Heart left ventricle (tissue), 16 donors: Measurements from ENCODE around the gene CNTLN. TPM values are rescaled to one million over a fixed set of nuclear protein-coding genes. Genes with fewer than 3 reads are reported as not detected.

ENCODE experiments used
- ATAC-seq, 4 donors: fragments of 200-7000 bp; cut with Tn5 transposase; one replicate each; pipeline ENCODE4 v1.9.1; 2020 to 2022; ENCODE audit warnings: moderate library complexity in 4 of 4, mild to moderate bottlenecking in 3 of 4, moderate number of reproducible peaks in 1 of 4
- DNase-seq, 5 donors: peaks; one replicate each; pipeline ENCODE4 v3.0.0-alpha.2; 2020
- H3K27ac ChIP-seq, 12 donors: fragments of 200-600 bp; sonication (generic) in 4 of 12; one replicate each; pipeline versions ENCODE4 v1.5.0 to v1.8.0; 2016 to 2022; ENCODE audit warnings: mild to moderate bottlenecking in 2 of 12
- H3K27me3 ChIP-seq, 9 donors: fragments of 200-600 bp; sonication (generic) in 2 of 9; one replicate each; pipeline versions ENCODE4 v1.5.1 to v1.8.0; 2016 to 2022; ENCODE audit warnings: mild to moderate bottlenecking in 3 of 9
- H3K36me3 ChIP-seq, 9 donors: fragments of 200-600 bp; sonication (generic) in 2 of 9; one replicate each; pipeline versions ENCODE4 v1.5.0 to v1.8.0; 2018 to 2022; ENCODE audit warnings: mild to moderate bottlenecking in 2 of 9
- H3K4me1 ChIP-seq, 12 donors: fragments of 200-600 bp; sonication (generic) in 4 of 12; one replicate each; pipeline versions ENCODE4 v1.5.0 to v1.8.0; 2016 to 2022; ENCODE audit warnings: mild to moderate bottlenecking in 3 of 12
- H3K4me3 ChIP-seq, 12 donors: fragments of 200-600 bp; sonication (generic) in 4 of 12; one replicate each; pipeline versions ENCODE4 v1.5.0 to v1.8.0; 2017 to 2022; ENCODE audit warnings: mild to moderate bottlenecking in 9 of 12, moderate library complexity in 4 of 12
- H3K9me3 ChIP-seq, 12 donors: fragments of 200-600 bp; sonication (generic) in 4 of 12; one replicate each; pipeline versions ENCODE4 v1.5.0 to v1.8.0; 2016 to 2022; ENCODE audit warnings: mild to moderate bottlenecking in 1 of 12
- CTCF ChIP-seq, 12 donors: fragments of 200-600 bp; sonication (generic) in 4 of 12; IDR thresholded peaks; one replicate each; pipeline versions ENCODE4 v1.5.0 to v1.8.0; 2018 to 2022; ENCODE audit warnings: antibody characterized with exemption in 12 of 12, mild to moderate bottlenecking in 5 of 12
- POLR2A ChIP-seq, 2 donors: fragments of 450-650 bp; IDR thresholded peaks; one replicate each; pipeline ENCODE4 v1.6.1; 2017; ENCODE audit warnings: antibody characterized with exemption in 2 of 2, mild to moderate bottlenecking in 2 of 2, moderate library complexity in 2 of 2
- WGBS, 4 donors: extraction: QIAGEN DNeasy Blood & Tissue Kit in 2 of 4; methylation state at CpG; one replicate each; pipeline versions ENCODE4 v1.1.5 to v1.1.7; 2013 to 2018; 5-methylcytosine and 5-hydroxymethylcytosine counted together
- intact Hi-C, 10 donors: fragments of 100-400 bp; cut with DNase I; formaldehyde crosslinking; loops; one replicate each; pipeline versions ENCODE4 v1.11.1 to v1.14.2; 2022
- polyA plus RNA-seq, 2 donors: library from polyadenylated mRNA; stranded (reverse); fragments of 200-250 nt; gene quantifications; one replicate each; pipeline ENCODE4 v1.2.3, GENCODE V29; 2013
- total RNA-seq, 9 donors: library from RNA; depleted of rRNA in 2 of 9; stranded (reverse); fragments of >200 nt in 2 of 9; fragmentation: NEBNext Ultra II Directional in 3 of 9; extraction: Animal tissue kit (Norgen Biotek cat#: 25700) in 3 of 9; gene quantifications; one replicate each; pipeline versions ENCODE4 v1.1.0 to v1.2.4, GENCODE V29; 2016 to 2023
- donor health status: ischemic (EF 13 %, LVEDD 7.1; RV severe dilation, severe dysfunction).
- donor health status: healthy with polysubstance abuse.
- donor health status: DM: no; HTN: yes; CAD: no.
- donor health status: DM: no; HTN: no; CAD: no.
- donor health status: ischemic (EF 25% LVEDD 6.9; RV normal size, moderate dysfunction).
- donor health status: ischemic (EF 25% LVEDD 5.7; RV mildly dilated, moderate dysfunction).
- donor health status: healthy.
- donor health status: DM: yes; HTN: yes; CAD: no.
- donor health status: ischemic (EF 35%, LVEDD 5.7; RV mildly dilated, moderate dysfunction).
- donor health status: nonischemic (EF 11% LVEDD 7.7; RV severe dilation, severe dysfunction).
- donor health status: DM: yes; HTN: yes; CAD: no.
- donor health status: PGD.
- donor health status: ischemic (EF 29% LVEDD 5.4; RV normal size, mild dysfunction).
- donor health status: nonischemic (EF 23%, LVEDD 6.1; RV moderate dilation, normal function).

The CNTLN gene
- total and polyA plus RNA-seq, 11 donors, result 1.3 to 6.1 (median 2.7) TPM

- H3K4me3 ChIP-seq, result no peak overlapping the region
- 98 to 100% (median 99%) methylated on average over 1 of the region's 1 CpG for WGBS, 4 donors
- no peaks in the 10 kb centered on the region for H3K27me3 ChIP-seq
- no peaks in the 10 kb centered on the region for H3K4me1 ChIP-seq
- TF ChIP-seq POLR2A (IDR thresholded peaks at IDR 0.05) (no peak), CTCF (IDR thresholded peaks at IDR 0.05) (no peak)
- ATAC-seq, result no peak
- peaks cover 0 to 4% (median 0%) of the 10 kb centered on the region in 12 donors for H3K9me3 ChIP-seq
- intact Hi-C loops, result loop anchor here in 1 of 10 donors (5.0 kb wide), 1 partner anchor 48 kb away; no protein-coding TSS in a partner anchor
- no peak for DNase-seq
- peaks cover 0 to 6% (median 0%) of the 10 kb centered on the region in 9 donors for H3K36me3 ChIP-seq
- no peak overlapping the region for H3K27ac ChIP-seq
Observed at GRCh38 chr9:17225407-17225806, 90.6 kb downstream of the CNTLN start.

- no peak for DNase-seq
- Histone ChIP-seq H3K4me3 (no peak overlapping the region), H3K4me1 (no peaks in the 10 kb centered on the region), H3K36me3 (peaks cover 0 to 6% (median 0%) of the 10 kb centered on the region in 9 donors), H3K27ac (no peak overlapping the region), H3K9me3 (peaks cover 0 to 4% (median 0%) of the 10 kb centered on the region in 12 donors), H3K27me3 (no peaks in the 10 kb centered on the region)
- no peak for ATAC-seq
- intact Hi-C loops, result loop anchor here in 1 of 10 donors (5.0 kb wide), 1 partner anchor 53 kb away; no protein-coding TSS in a partner anchor
- 97 to 98% (median 98%) methylated on average over 4 of the region's 4 CpGs for WGBS, 4 donors
- TF ChIP-seq POLR2A (IDR thresholded peaks at IDR 0.05) (no peak), CTCF (IDR thresholded peaks at IDR 0.05) (no peak)
Observed at GRCh38 chr9:17229945-17230560, 95.2 kb downstream of the CNTLN start.

GRCh38 chr9:17230646-17231045 lies 95.8 kb downstream of the CNTLN start:
- ATAC-seq (no peak), DNase-seq (no peak)
- Histone ChIP-seq H3K4me1 (no peaks in the 10 kb centered on the region), H3K36me3 (peaks cover 0 to 6% (median 0%) of the 10 kb centered on the region in 9 donors), H3K9me3 (peaks cover 0 to 4% (median 0%) of the 10 kb centered on the region in 12 donors), H3K27ac (no peak overlapping the region), H3K4me3 (no peak overlapping the region), H3K27me3 (no peaks in the 10 kb centered on the region)
- intact Hi-C loops, result no loop called here
- no peak for TF ChIP-seq POLR2A (IDR thresholded peaks at IDR 0.05)
- no peak for TF ChIP-seq CTCF (IDR thresholded peaks at IDR 0.05)
- WGBS, 4 donors, result 81 to 88% (median 86%) methylated on average over 1 of the region's 1 CpG

GRCh38 chr9:17236147-17236546 lies 101.3 kb downstream of the CNTLN start:
- WGBS, 4 donors, result 62 to 86% (median 67%) methylated on average over 2 of the region's 2 CpGs
- Histone ChIP-seq H3K4me1 (no peaks in the 10 kb centered on the region), H3K36me3 (peaks cover 0 to 1% (median 0%) of the 10 kb centered on the region in 9 donors), H3K27me3 (no peaks in the 10 kb centered on the region), H3K4me3 (no peak overlapping the region), H3K9me3 (peaks cover 0 to 4% (median under 1%) of the 10 kb centered on the region in 12 donors), H3K27ac (no peak overlapping the region)
- intact Hi-C loops, result no loop called here
- DNase-seq (no peak), ATAC-seq (no peak)
- TF ChIP-seq POLR2A (IDR thresholded peaks at IDR 0.05) (no peak), CTCF (IDR thresholded peaks at IDR 0.05) (no peak)
